KMS-11 (cell line): ENCODE measurements around the gene SERPINB8.

ENCODE experiments used
- H2AFZ ChIP-seq: fragments of 200-600 bp; sonication (generic); 2 replicates; pipeline ENCODE4 v1.6.1; 2016; ENCODE audit warnings: antibody characterized with exemption, mixed run types, low read depth
- H3K27ac ChIP-seq: fragments of 200-600 bp; sonication (generic); 2 replicates; pipeline ENCODE4 v1.6.1; 2016; ENCODE audit warnings: mild to moderate bottlenecking, mixed run types
- H3K27me3 ChIP-seq: fragments of 200-600 bp; sonication (generic); 2 replicates; pipeline ENCODE4 v1.6.1; 2017; ENCODE audit warnings: mild to moderate bottlenecking, low read depth, mixed run types, moderate library complexity; ENCODE audit not compliant: insufficient read depth
- H3K36me3 ChIP-seq: fragments of 200-600 bp; sonication (generic); 2 replicates; pipeline ENCODE4 v1.6.1; 2017; ENCODE audit warnings: mild to moderate bottlenecking, mixed run types; ENCODE audit not compliant: insufficient read depth
- H3K4me1 ChIP-seq: fragments of 200-600 bp; sonication (generic); 2 replicates; pipeline ENCODE4 v1.6.1; 2016; ENCODE audit warnings: mild to moderate bottlenecking, low read depth, mixed run types; ENCODE audit not compliant: poor library complexity, severe bottlenecking
- H3K4me2 ChIP-seq: fragments of 200-600 bp; sonication (generic); 2 replicates; pipeline ENCODE4 v1.7.0; 2016; ENCODE audit warnings: mild to moderate bottlenecking, mixed run types
- H3K4me3 ChIP-seq: fragments of 200-600 bp; sonication (generic); IDR thresholded peaks from 2 replicates; pipeline ENCODE4 v1.6.1; 2017; ENCODE audit warnings: low read depth, low read length, mixed read lengths; ENCODE audit not compliant: insufficient read depth
- H3K79me2 ChIP-seq: fragments of 200-600 bp; sonication (generic); 2 replicates; pipeline ENCODE4 v1.6.1; 2016; ENCODE audit warnings: low read depth, mixed run types; ENCODE audit not compliant: insufficient read depth
- H3K9ac ChIP-seq: fragments of 200-600 bp; sonication (generic); 2 replicates; pipeline ENCODE4 v1.6.1; 2016; ENCODE audit warnings: mild to moderate bottlenecking, mixed run types
- H4K20me1 ChIP-seq: fragments of 200-600 bp; sonication (generic); 2 replicates; pipeline ENCODE4 v1.6.1; 2016; ENCODE audit warnings: mild to moderate bottlenecking, mixed run types; ENCODE audit not compliant: insufficient read depth
- CTCF ChIP-seq: fragments of 200-600 bp; sonication (generic); conservative IDR thresholded peaks from 2 replicates; pipeline ENCODE4 v1.6.1; 2017; ENCODE audit warnings: low read depth, mild to moderate bottlenecking, antibody characterized with exemption, low read length, moderate library complexity, mixed read lengths

Gene SERPINB8

GRCh38 chr18:63947051-63947790 lies 22.7 kb upstream of the SERPINB8 start:
- H3K36me3 ChIP-seq: no peaks in the 10 kb centered on the region
- H3K27ac ChIP-seq: no peak overlapping the region
- no peak overlapping the region for H3K4me3 ChIP-seq
- H3K4me1 ChIP-seq: no peaks in the 10 kb centered on the region
- H3K27me3 ChIP-seq: no peaks in the 10 kb centered on the region
- H3K79me2 ChIP-seq: no peaks in the 10 kb centered on the region
- H3K4me2 ChIP-seq: no peak overlapping the region
- H2AFZ ChIP-seq: no peak overlapping the region
- TF ChIP-seq CTCF: no peak
- H4K20me1 ChIP-seq: no peaks in the 10 kb centered on the region
- no peak overlapping the region for H3K9ac ChIP-seq

- Histone ChIP-seq H3K27ac (no peak within 1 kb of the TSS), H2AFZ (no peak within 1 kb of the TSS; the same call in 1 of the 2 replicates), H3K4me2 (no peak within 1 kb of the TSS), H4K20me1 (no peaks in the 10 kb centered on the region), H3K36me3 (no peaks in the 10 kb centered on the region), H3K27me3 (no peaks in the 10 kb centered on the region), H3K4me3 (no peak within 1 kb of the TSS), H3K9ac (no peak within 1 kb of the TSS), H3K4me1 (no peaks in the 10 kb centered on the region), H3K79me2 (no peaks in the 10 kb centered on the region)
- no peak for TF ChIP-seq CTCF
These were observed 20.7 kb upstream of the SERPINB8 start, which contains the start of gene HMSD for GRCh38 chr18:63949068-63949737. Gene HMSD (plus strand): TSS chr18:63949301. CDS start chr18:63953456, 4,155 bp downstream.

- Histone ChIP-seq H3K4me2 (no peak overlapping the region), H3K4me3 (no peak overlapping the region), H3K4me1 (no peaks in the 10 kb centered on the region), H3K9ac (no peak overlapping the region), H3K79me2 (no peaks in the 10 kb centered on the region), H4K20me1 (no peaks in the 10 kb centered on the region), H3K27me3 (no peaks in the 10 kb centered on the region), H3K27ac (no peak overlapping the region), H3K36me3 (no peaks in the 10 kb centered on the region), H2AFZ (no peak overlapping the region)
- no peak for TF ChIP-seq CTCF
These were observed 18.6 kb upstream of the SERPINB8 start for GRCh38 chr18:63951302-63951705.

- Histone ChIP-seq H4K20me1 (no peaks in the 10 kb centered on the region), H3K4me3 (no peak overlapping the region), H3K27me3 (no peaks in the 10 kb centered on the region), H3K79me2 (no peaks in the 10 kb centered on the region), H3K9ac (no peak overlapping the region), H3K36me3 (no peaks in the 10 kb centered on the region), H3K4me2 (no peak overlapping the region), H3K27ac (no peak overlapping the region), H2AFZ (no peak overlapping the region), H3K4me1 (no peaks in the 10 kb centered on the region)
- no peak for TF ChIP-seq CTCF
These were observed 16.1 kb upstream of the SERPINB8 start for GRCh38 chr18:63953811-63954210.
